DOHH2 (cell line): Measurements from ENCODE around the gene SEC61B.
"Not testable (repeated sequence)": the region's sequence is repeated elsewhere in the genome, so short reads cannot be mapped to it uniquely, and the experiment has no call there.

Experiments used
- H3F3A ChIP-seq: fragments of 200-600 bp; sonication (generic), shearing (Covaris generic); 2 replicates; pipeline ENCODE4 v1.6.0; 2016; ENCODE audit warnings: antibody characterized with exemption, mild to moderate bottlenecking; ENCODE audit not compliant: control insufficient read depth, insufficient read depth
- H3K27ac ChIP-seq: fragments of 200-600 bp; sonication (generic); 2 replicates; pipeline ENCODE4 v1.5.1; 2014; ENCODE audit warnings: low read depth, mild to moderate bottlenecking, low read length, moderate library complexity
- H3K27me3 ChIP-seq: fragments of 200-600 bp; sonication (generic); 2 replicates; pipeline ENCODE4 v1.6.1; 2014; ENCODE audit warnings: mild to moderate bottlenecking, low read length, mixed read lengths; ENCODE audit not compliant: control insufficient read depth
- H3K36me3 ChIP-seq: fragments of 200-600 bp; sonication (generic); 2 replicates; pipeline ENCODE4 v1.6.1; 2014; ENCODE audit warnings: mild to moderate bottlenecking, low read length, moderate library complexity, mixed read lengths; ENCODE audit not compliant: control insufficient read depth
- H3K4me1 ChIP-seq: fragments of 200-600 bp; sonication (generic); 2 replicates; pipeline ENCODE4 v1.6.1; 2014; ENCODE audit warnings: mild to moderate bottlenecking, low read length, mixed read lengths; ENCODE audit not compliant: control insufficient read depth
- H3K4me2 ChIP-seq: fragments of 200-600 bp; sonication (generic); 2 replicates; pipeline ENCODE4 v1.6.0; 2014; ENCODE audit warnings: mild to moderate bottlenecking, low read length, moderate library complexity
- H3K4me3 ChIP-seq: fragments of 200-600 bp; sonication (generic); 2 replicates; pipeline ENCODE4 v1.5.1; 2014; ENCODE audit warnings: mild to moderate bottlenecking, low read length, mixed read lengths
- H3K79me2 ChIP-seq: fragments of 200-600 bp; sonication (generic); 2 replicates; pipeline ENCODE4 v1.6.1; 2014; ENCODE audit warnings: mild to moderate bottlenecking, low read length, mixed read lengths; ENCODE audit not compliant: control insufficient read depth
- H3K9me2 ChIP-seq: fragments of 200-600 bp; sonication (generic); replicated peaks from 2 replicates; pipeline ENCODE4 v1.6.1; 2014; ENCODE audit warnings: mild to moderate bottlenecking, low read length, mixed read lengths; ENCODE audit not compliant: control insufficient read depth
- H3K9me3 ChIP-seq: fragments of 200-600 bp; sonication (generic); 2 replicates; pipeline ENCODE4 v1.6.1; 2014; ENCODE audit warnings: antibody characterized with exemption, low read length, mixed read lengths; ENCODE audit not compliant: control insufficient read depth, insufficient read depth
- H4K20me1 ChIP-seq: fragments of 200-600 bp; sonication (generic); 2 replicates; pipeline ENCODE4 v1.6.0; 2014; ENCODE audit warnings: low read depth, mild to moderate bottlenecking, antibody characterized with exemption, low read length, moderate library complexity; ENCODE audit not compliant: control insufficient read depth, insufficient read depth
- EZH2phosphoT487 ChIP-seq: fragments of 200-600 bp; sonication (generic); IDR thresholded peaks from 2 replicates; pipeline ENCODE4 v1.6.1; 2017; ENCODE audit warnings: borderline replicate concordance, mild to moderate bottlenecking, antibody characterized with exemption, low read length, moderate library complexity, mixed read lengths
- TF ChIP-seq, protein P1 (sequence below): fragments of 200-600 bp; sonication (generic); IDR thresholded peaks from one replicate; pipeline ENCODE4 v1.5.1; 2014; ENCODE audit warnings: antibody characterized with exemption, mild to moderate bottlenecking, low read depth, low read length; ENCODE audit not compliant: poor library complexity, severe bottlenecking

SEC61B gene

DNA sequence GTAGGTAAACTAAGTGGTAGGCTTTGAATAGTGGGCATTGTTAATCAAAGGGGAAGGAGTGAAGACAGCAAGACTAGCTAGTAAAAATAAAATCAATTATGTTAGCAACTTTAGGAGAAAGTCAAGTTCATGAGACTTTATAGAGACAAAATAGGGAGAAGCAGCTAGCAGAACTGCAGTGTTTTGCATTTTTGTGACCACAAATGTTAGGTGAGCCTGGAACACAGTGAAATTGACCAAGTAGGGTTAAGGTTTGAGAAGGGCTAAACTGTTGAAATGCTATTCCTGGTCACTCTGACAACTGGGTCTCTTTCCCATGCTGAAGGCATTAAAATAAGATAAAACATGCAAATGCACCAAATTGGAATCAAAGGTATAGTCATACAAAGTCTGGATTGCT lies 13.0 kb downstream of the SEC61B start:
- H3K4me2 ChIP-seq: peak overlapping the region; percentile 89
- peaks cover 28% of the 10 kb centered on the region for H3F3A ChIP-seq
- TF ChIP-seq EZH2phosphoT487: no peak
- TF ChIP-seq, protein P1, sequence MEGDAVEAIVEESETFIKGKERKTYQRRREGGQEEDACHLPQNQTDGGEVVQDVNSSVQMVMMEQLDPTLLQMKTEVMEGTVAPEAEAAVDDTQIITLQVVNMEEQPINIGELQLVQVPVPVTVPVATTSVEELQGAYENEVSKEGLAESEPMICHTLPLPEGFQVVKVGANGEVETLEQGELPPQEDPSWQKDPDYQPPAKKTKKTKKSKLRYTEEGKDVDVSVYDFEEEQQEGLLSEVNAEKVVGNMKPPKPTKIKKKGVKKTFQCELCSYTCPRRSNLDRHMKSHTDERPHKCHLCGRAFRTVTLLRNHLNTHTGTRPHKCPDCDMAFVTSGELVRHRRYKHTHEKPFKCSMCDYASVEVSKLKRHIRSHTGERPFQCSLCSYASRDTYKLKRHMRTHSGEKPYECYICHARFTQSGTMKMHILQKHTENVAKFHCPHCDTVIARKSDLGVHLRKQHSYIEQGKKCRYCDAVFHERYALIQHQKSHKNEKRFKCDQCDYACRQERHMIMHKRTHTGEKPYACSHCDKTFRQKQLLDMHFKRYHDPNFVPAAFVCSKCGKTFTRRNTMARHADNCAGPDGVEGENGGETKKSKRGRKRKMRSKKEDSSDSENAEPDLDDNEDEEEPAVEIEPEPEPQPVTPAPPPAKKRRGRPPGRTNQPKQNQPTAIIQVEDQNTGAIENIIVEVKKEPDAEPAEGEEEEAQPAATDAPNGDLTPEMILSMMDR: no peak
- peaks cover 70% of the 10 kb centered on the region for H3K36me3 ChIP-seq
- peaks cover 7% of the 10 kb centered on the region; the same call in 1 of the 2 replicates for H3K79me2 ChIP-seq
- peaks cover 86% of the 10 kb centered on the region for H3K4me1 ChIP-seq
- H3K27me3 ChIP-seq: no peaks in the 10 kb centered on the region
- no peaks in the 10 kb centered on the region for H3K9me2 ChIP-seq
- H3K4me3 ChIP-seq: peak overlapping the region; percentile 68
- no peaks in the 10 kb centered on the region for H4K20me1 ChIP-seq
- peaks cover 7% of the 10 kb centered on the region; the same call in 1 of the 2 replicates for H3K9me3 ChIP-seq
- peak overlapping the region; percentile 94 for H3K27ac ChIP-seq

DNA sequence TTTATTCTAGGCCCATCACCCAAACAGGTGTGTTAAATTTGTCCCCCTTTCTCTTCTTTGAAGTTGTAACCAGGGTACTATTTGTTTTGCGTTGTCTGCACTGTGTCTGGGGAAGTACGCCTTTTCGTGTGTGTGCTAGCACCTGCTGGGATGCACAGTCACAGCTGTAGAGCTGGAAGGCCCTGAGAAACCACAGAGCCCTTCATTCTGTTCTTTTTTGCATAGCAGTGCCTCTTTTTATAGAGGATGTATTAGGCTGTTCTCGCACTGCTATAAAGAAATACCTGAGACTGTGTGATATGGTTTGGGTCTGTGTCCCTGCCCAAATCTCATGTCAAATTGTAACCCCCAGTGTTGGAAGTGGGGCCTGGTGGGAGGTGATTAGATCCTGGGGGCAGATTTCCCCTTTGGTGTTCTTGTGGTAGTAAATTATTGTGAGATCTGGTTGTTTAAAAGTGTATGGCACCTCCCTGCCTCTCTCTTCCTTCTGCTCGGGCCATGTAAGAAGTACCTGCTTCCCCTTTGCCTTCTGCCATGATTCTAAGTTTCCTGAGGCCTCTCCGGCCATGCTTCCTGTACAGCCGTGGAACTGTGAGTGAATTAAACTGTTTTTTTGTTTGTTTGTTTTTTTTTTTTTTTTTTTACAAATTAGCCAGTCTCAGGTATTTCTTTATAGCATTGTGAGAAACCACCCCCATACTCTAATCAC lies 14.0 kb downstream of the SEC61B start:
- Histone ChIP-seq H4K20me1 (no peaks in the 10 kb centered on the region), H3K4me1 (peaks cover 93% of the 10 kb centered on the region), H3K4me2 (peak overlapping the region; percentile 89), H3F3A (peaks cover 28% of the 10 kb centered on the region), H3K9me2 (no peaks in the 10 kb centered on the region), H3K4me3 (peak overlapping the region; percentile 68), H3K36me3 (peaks cover 60% of the 10 kb centered on the region), H3K27ac (peak overlapping the region; percentile 94), H3K79me2 (peaks cover 7% of the 10 kb centered on the region; the same call in 1 of the 2 replicates), H3K9me3 (peaks cover 7% of the 10 kb centered on the region; the same call in 1 of the 2 replicates), H3K27me3 (no peaks in the 10 kb centered on the region)
- TF ChIP-seq, protein P1: no peak
- no peak for TF ChIP-seq EZH2phosphoT487

DNA sequence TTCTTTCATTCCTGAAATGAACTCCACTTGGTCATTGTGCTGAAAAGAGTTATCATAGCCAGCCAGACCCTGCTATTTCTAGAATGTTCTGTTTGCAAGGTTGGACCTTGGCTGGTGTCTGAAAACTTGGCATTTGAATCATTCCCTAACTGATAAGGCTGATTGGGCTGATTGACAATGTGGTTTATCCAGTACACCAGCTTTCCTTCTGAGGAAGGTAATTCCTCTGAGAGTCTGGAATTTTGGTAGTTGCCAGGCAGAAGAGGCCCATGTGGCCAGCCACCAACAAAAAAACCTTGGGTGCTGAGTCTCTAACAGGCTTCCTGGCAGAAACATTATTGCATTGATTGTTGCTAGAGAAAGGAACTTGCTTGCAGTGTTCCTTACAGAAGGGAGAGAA lies 15.3 kb downstream of the SEC61B start:
- Histone ChIP-seq H3K79me2 (peaks cover 4% of the 10 kb centered on the region; the same call in 1 of the 2 replicates), H3K36me3 (peaks cover 48% of the 10 kb centered on the region), H3K27ac (peak overlapping the region; percentile 94), H4K20me1 (no peaks in the 10 kb centered on the region), H3K4me3 (peak overlapping the region; percentile 68), H3K27me3 (no peaks in the 10 kb centered on the region), H3K9me3 (peaks cover 7% of the 10 kb centered on the region; the same call in 1 of the 2 replicates), H3K4me1 (peaks cover 84% of the 10 kb centered on the region), H3K4me2 (peak overlapping the region; percentile 89), H3F3A (peaks cover 33% of the 10 kb centered on the region), H3K9me2 (no peaks in the 10 kb centered on the region)
- no peak for TF ChIP-seq EZH2phosphoT487
- TF ChIP-seq, protein P1: no peak

DNA sequence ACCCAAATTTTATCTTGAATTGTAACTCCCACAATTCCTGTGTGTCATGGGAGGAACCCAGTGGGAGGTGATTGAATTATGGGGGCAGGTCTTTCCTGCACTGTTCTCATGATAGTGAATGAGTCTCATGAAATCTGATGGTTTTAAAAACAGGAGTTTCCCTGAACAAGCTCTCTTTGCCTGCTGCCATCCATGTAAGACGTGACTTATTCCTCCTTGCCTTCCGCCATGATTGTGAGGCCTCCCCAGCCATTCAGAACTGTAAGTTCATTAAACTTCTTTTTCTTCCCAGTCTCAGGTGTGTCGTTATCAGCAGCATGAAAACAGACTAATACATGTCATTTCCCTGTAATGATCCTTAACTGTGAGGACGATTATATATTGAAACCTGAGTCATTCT lies 15.8 kb downstream of the SEC61B start:
- H3F3A ChIP-seq: peaks cover 33% of the 10 kb centered on the region
- H3K9me2 ChIP-seq, H3K27me3 ChIP-seq, H3K79me2 ChIP-seq, H4K20me1 ChIP-seq, H3K9me3 ChIP-seq: not testable (repeated sequence)
- peaks cover 82% of the 10 kb centered on the region for H3K4me1 ChIP-seq
- H3K36me3 ChIP-seq: peaks cover 43% of the 10 kb centered on the region
- H3K4me3 ChIP-seq: peak overlapping the region; percentile 68
- H3K4me2 ChIP-seq: peak overlapping the region; percentile 89
- peak overlapping the region; percentile 94 for H3K27ac ChIP-seq
